HCT116 (cell line): ENCODE data around the gene CACNA1S. TPM values are rescaled to one million over a fixed set of nuclear protein-coding genes. Genes with fewer than 3 reads are reported as not detected.

Source experiments
- ATAC-seq: fragments of 200-7000 bp; cut with Tn5 transposase; 2 replicates; pipeline ENCODE4 v1.9.1; 2020; ENCODE audit warnings: mild to moderate bottlenecking, moderate library complexity
- BruUV-seq: library from RNA; stranded (reverse); fragments of 400-500 nt; replicated peaks from 2 replicates; lab custom pipeline; 2021; lab: Mats Ljungman, UMichigan
- CTCF ChIA-PET: fragments of 300-600 bp; sonication (Branson Sonifier 250); formaldehyde crosslinking; loops from one replicate; lab custom pipeline; 2021; ENCODE audit warnings: antibody characterized with exemption; lab: Charles Lee
- POLR2A ChIA-PET: fragments of 300-600, 350-600 bp; sonication (Branson Sonifier 250); formaldehyde crosslinking; loops from one replicate; lab custom pipeline; 2021; ENCODE audit warnings: antibody characterized with exemption; lab: Charles Lee
- RAD21 ChIA-PET, 2 experiments: fragments of 300-600 bp; sonication (Branson Sonifier 250); formaldehyde crosslinking; loops; one replicate each; lab custom pipeline; 2023; ENCODE audit warnings: low total read pairs in 2 of 2; ENCODE audit not compliant: uncharacterized antibody in 2 of 2, unreplicated experiment in 2 of 2, low non-redundant PET in 1 of 2; lab: Charles Lee
- DNase-seq: peaks from one replicate; pipeline ENCODE4 v3.0.0-alpha.2; 2010; ENCODE audit warnings: low read depth, low spot score
- H2AFZ ChIP-seq: fragments of 200-600 bp; shearing (Covaris generic), sonication (generic); 2 replicates; pipeline ENCODE4 v1.6.1; 2017; ENCODE audit warnings: low read depth, mixed run types, mixed read lengths, antibody characterized with exemption, low read length; ENCODE audit not compliant: poor library complexity, severe bottlenecking
- H3K27ac ChIP-seq: 2 replicates; pipeline ENCODE4 v1.5.1; 2012; ENCODE audit warnings: low read depth, low read length
- H3K27me3 ChIP-seq: fragments of 200-600 bp; sonication (generic); 2 replicates; pipeline ENCODE4 v1.6.1; 2016; ENCODE audit warnings: mixed run types, low read length, mixed read lengths; ENCODE audit not compliant: insufficient read depth
- H3K36me3 ChIP-seq, 2 experiments: fragments of 200-500 bp in 1 of 2; fragments of 200-600 bp in 1 of 2; sonication (Bioruptor generic) in 1 of 2; sonication (generic) in 1 of 2; 2 replicates each; pipeline versions ENCODE4 v1.5.1 to v1.6.1; 2014 to 2016; ENCODE audit warnings: low read length in 2 of 2, inconsistent platforms in 1 of 2, mixed read lengths in 1 of 2, mixed run types in 1 of 2; ENCODE audit not compliant: insufficient read depth in 2 of 2, control insufficient read depth in 1 of 2
- H3K4me1 ChIP-seq, 2 experiments: fragments of 200-600 bp in 1 of 2; sonication (generic) in 1 of 2; 2 replicates each; pipeline versions ENCODE4 v1.5.1 to v1.6.1; 2012 to 2017; ENCODE audit warnings: low read length in 2 of 2, inconsistent platforms in 1 of 2, mild to moderate bottlenecking in 1 of 2, mixed read lengths in 1 of 2, mixed run types in 1 of 2, moderate library complexity in 1 of 2; ENCODE audit not compliant: insufficient read depth in 2 of 2, control insufficient read depth in 1 of 2
- H3K4me2 ChIP-seq: fragments of 200-600 bp; sonication (generic); 2 replicates; pipeline ENCODE4 v1.6.1; 2017; ENCODE audit warnings: mixed run types, low read length, mixed read lengths
- H3K4me3 ChIP-seq, 2 experiments: fragments of 200-600 bp in 1 of 2; sonication (generic) in 1 of 2; replicated peaks in 1 of 2; 2 replicates each; pipeline ENCODE4 v1.5.1; 2011 to 2016; ENCODE audit warnings: low read length in 2 of 2, control low read depth in 1 of 2, low read depth in 1 of 2, mild to moderate bottlenecking in 1 of 2, mixed read lengths in 1 of 2, mixed run types in 1 of 2
- H3K79me2 ChIP-seq: fragments of 200-600 bp; sonication (generic); 2 replicates; pipeline ENCODE4 v1.6.1; 2017; ENCODE audit warnings: mild to moderate bottlenecking, mixed run types, low read length, moderate library complexity, mixed read lengths; ENCODE audit not compliant: insufficient read depth
- H3K9ac ChIP-seq: fragments of 200-600 bp; sonication (generic); 2 replicates; pipeline ENCODE4 v1.6.1; 2016; ENCODE audit warnings: low read length, mixed read lengths
- H3K9me2 ChIP-seq: fragments of 200-600 bp; sonication (generic), shearing (Covaris generic); 2 replicates; pipeline ENCODE4 v1.6.1; 2017; ENCODE audit warnings: mixed run types, mild to moderate bottlenecking, moderate library complexity; ENCODE audit not compliant: insufficient read depth
- H3K9me3 ChIP-seq, 2 experiments: fragments of 200-500 bp in 1 of 2; fragments of 200-600 bp in 1 of 2; sonication (Bioruptor generic) in 1 of 2; sonication (generic) in 1 of 2; 2 replicates each; pipeline ENCODE4 v1.6.1; 2014 to 2017; ENCODE audit warnings: low read length in 2 of 2, mixed read lengths in 2 of 2, inconsistent platforms in 1 of 2, low read depth in 1 of 2, mild to moderate bottlenecking in 1 of 2, mixed run types in 1 of 2, moderate library complexity in 1 of 2; ENCODE audit not compliant: control insufficient read depth in 1 of 2, insufficient read depth in 1 of 2
- H4K20me1 ChIP-seq: fragments of 200-600 bp; sonication (generic), shearing (Covaris generic); 2 replicates; pipeline ENCODE4 v1.6.1; 2017; ENCODE audit warnings: mixed run types, mild to moderate bottlenecking, moderate library complexity; ENCODE audit not compliant: insufficient read depth
- CEBPB ChIP-seq: IDR thresholded peaks from 2 replicates; pipeline ENCODE4 v1.6.1; 2012; ENCODE audit warnings: low read depth
- CTCF ChIP-seq, 3 experiments: fragments of 200-600 bp in 1 of 3; sonication (generic) in 1 of 3; IDR thresholded peaks in 2 of 3; conservative IDR thresholded peaks in 1 of 3; 2 replicates each; pipeline ENCODE4 v1.5.1; 2012 to 2017; ENCODE audit warnings: low read depth in 2 of 3, low read length in 2 of 3, antibody characterized with exemption in 1 of 3, borderline replicate concordance in 1 of 3, control low read depth in 1 of 3, mild to moderate bottlenecking in 1 of 3, mixed read lengths in 1 of 3, mixed run types in 1 of 3, moderate library complexity in 1 of 3; ENCODE audit not compliant: insufficient read depth in 1 of 3
- EGR1 ChIP-seq: IDR thresholded peaks from 2 replicates; pipeline ENCODE4 v1.6.1; 2012; ENCODE audit warnings: low read depth
- ELF1 ChIP-seq: IDR thresholded peaks from 2 replicates; pipeline ENCODE4 v1.6.1; 2012; ENCODE audit warnings: low read depth, borderline replicate concordance
- EZH2 ChIP-seq: fragments of 200-600 bp; sonication (generic); IDR thresholded peaks from 2 replicates; pipeline ENCODE4 v1.6.1; 2017; ENCODE audit warnings: antibody characterized with exemption, mixed run types
- EZH2phosphoT487 ChIP-seq: fragments of 200-600 bp; IDR thresholded peaks from 2 replicates; pipeline ENCODE4 v1.6.1; 2018; ENCODE audit warnings: antibody characterized with exemption, borderline replicate concordance
- JUND ChIP-seq: IDR thresholded peaks from 2 replicates; pipeline ENCODE4 v1.6.1; 2012
- POLR2A ChIP-seq: IDR thresholded peaks from 2 replicates; pipeline ENCODE4 v1.7.0; 2011; ENCODE audit warnings: borderline replicate concordance; ENCODE audit not compliant: insufficient read depth, insufficient read length; ENCODE audit errors: extremely low read depth
- POLR2AphosphoS5 ChIP-seq: IDR thresholded peaks from 2 replicates; pipeline ENCODE4 v1.6.1; 2011; ENCODE audit warnings: mild to moderate bottlenecking, low read depth, low read length, moderate library complexity
- RAD21 ChIP-seq: IDR thresholded peaks from 2 replicates; pipeline ENCODE4 v1.6.1; 2012; ENCODE audit warnings: low read depth, mild to moderate bottlenecking
- SIN3A ChIP-seq: IDR thresholded peaks from 2 replicates; pipeline ENCODE4 v1.6.1; 2012; ENCODE audit warnings: low read depth
- SP1 ChIP-seq: IDR thresholded peaks from 2 replicates; pipeline ENCODE4 v1.6.1; 2012; ENCODE audit warnings: low read depth
- SRF ChIP-seq: IDR thresholded peaks from 2 replicates; pipeline ENCODE4 v1.6.1; 2012; ENCODE audit warnings: low read depth
- TCF7L2 ChIP-seq: IDR thresholded peaks from 2 replicates; pipeline ENCODE4 v1.7.0; 2011; ENCODE audit warnings: borderline replicate concordance, inconsistent platforms; ENCODE audit not compliant: insufficient read depth, insufficient read length; ENCODE audit errors: extremely low read depth
- ZBTB33 ChIP-seq: IDR thresholded peaks from 2 replicates; pipeline ENCODE4 v1.6.1; 2011; ENCODE audit warnings: mild to moderate bottlenecking, low read length, moderate library complexity; ENCODE audit not compliant: insufficient replicate concordance; ENCODE audit errors: extremely low read depth
- ZFX ChIP-seq: fragments of 450-650 bp; IDR thresholded peaks from 2 replicates; pipeline ENCODE4 v1.6.1; 2017
- intact Hi-C: fragments of 100-400 bp; cut with micrococcal nuclease; formaldehyde crosslinking; loops from 2 replicates; pipeline ENCODE4 v1.10.0; 2022
- total RNA-seq: library from RNA; stranded (reverse); gene quantifications from one replicate; pipeline ENCODE4 v1.2.1, GENCODE V29; 2021; ENCODE audit not compliant: unreplicated experiment
- TF ChIP-seq, protein P1 (sequence below): IDR thresholded peaks from 2 replicates; pipeline ENCODE4 v1.6.1; 2012
- TF ChIP-seq, protein P2 (sequence below): IDR thresholded peaks from 2 replicates; pipeline ENCODE4 v1.6.1; 2012; ENCODE audit warnings: low read depth

CACNA1S gene
- total RNA-seq, 1 experiment from 2014 or later, result not detected

DNA sequence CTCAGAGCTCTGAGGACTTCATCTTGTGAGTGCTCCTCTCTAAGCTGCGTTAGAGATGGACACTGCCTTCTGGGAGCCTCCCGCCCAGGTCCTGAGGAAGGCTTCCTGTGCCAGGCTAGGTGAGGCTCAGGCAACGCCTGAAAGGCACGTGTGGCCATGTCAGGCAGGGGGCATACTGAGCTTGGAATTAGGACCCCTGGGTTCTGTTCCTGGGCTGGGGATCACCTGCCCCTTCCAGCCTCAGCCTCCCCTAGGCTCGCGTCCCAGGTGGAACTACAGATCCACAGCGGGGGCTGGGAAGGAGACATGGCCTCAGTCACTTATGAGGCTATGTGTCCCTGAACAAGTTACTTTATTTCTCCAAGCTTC is 24.8 kb upstream of the CACNA1S start:
- TF ChIP-seq ZFX (no peak), TCF7L2 (no peak), SRF (no peak), EZH2 (no peak), RAD21 (no peak), ELF1 (no peak), POLR2AphosphoS5 (no peak), EZH2phosphoT487 (no peak), POLR2A (no peak), ZBTB33 (no peak), SIN3A (no peak), JUND (no peak), EGR1 (no peak), CTCF (IDR thresholded peaks at IDR 0.05 in 2 of 3, conservative IDR thresholded peaks at IDR 0.05 in 1 of 3; ENCODE audit: borderline replicate concordance in 1 of 3, insufficient read depth in 1 of 3, low read depth in 2 of 3, low read length in 2 of 3) (no peak), CEBPB (no peak), SP1 (no peak)
- TF ChIP-seq, protein P1, sequence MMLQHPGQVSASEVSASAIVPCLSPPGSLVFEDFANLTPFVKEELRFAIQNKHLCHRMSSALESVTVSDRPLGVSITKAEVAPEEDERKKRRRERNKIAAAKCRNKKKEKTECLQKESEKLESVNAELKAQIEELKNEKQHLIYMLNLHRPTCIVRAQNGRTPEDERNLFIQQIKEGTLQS, result no peak
- TF ChIP-seq, protein P2, sequence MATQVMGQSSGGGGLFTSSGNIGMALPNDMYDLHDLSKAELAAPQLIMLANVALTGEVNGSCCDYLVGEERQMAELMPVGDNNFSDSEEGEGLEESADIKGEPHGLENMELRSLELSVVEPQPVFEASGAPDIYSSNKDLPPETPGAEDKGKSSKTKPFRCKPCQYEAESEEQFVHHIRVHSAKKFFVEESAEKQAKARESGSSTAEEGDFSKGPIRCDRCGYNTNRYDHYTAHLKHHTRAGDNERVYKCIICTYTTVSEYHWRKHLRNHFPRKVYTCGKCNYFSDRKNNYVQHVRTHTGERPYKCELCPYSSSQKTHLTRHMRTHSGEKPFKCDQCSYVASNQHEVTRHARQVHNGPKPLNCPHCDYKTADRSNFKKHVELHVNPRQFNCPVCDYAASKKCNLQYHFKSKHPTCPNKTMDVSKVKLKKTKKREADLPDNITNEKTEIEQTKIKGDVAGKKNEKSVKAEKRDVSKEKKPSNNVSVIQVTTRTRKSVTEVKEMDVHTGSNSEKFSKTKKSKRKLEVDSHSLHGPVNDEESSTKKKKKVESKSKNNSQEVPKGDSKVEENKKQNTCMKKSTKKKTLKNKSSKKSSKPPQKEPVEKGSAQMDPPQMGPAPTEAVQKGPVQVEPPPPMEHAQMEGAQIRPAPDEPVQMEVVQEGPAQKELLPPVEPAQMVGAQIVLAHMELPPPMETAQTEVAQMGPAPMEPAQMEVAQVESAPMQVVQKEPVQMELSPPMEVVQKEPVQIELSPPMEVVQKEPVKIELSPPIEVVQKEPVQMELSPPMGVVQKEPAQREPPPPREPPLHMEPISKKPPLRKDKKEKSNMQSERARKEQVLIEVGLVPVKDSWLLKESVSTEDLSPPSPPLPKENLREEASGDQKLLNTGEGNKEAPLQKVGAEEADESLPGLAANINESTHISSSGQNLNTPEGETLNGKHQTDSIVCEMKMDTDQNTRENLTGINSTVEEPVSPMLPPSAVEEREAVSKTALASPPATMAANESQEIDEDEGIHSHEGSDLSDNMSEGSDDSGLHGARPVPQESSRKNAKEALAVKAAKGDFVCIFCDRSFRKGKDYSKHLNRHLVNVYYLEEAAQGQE, result no peak
- H3K9ac ChIP-seq, result no peak overlapping the region
- BruUV-seq, result no TSS peak
- ChIA-PET RAD21 (no interaction called here), CTCF (interaction anchor here (1.0 kb wide), 1 partner anchor 18 kb away, joined by 4 read pairs; no protein-coding TSS in a partner anchor), POLR2A (no interaction called here)
- no peaks in the 10 kb centered on the region for H4K20me1 ChIP-seq
- no peaks in the 10 kb centered on the region for H3K27me3 ChIP-seq
- peaks cover 7 to 9% of the 10 kb centered on the region in 2 experiments; a peak in 2 of 4 replicates for H3K36me3 ChIP-seq
- H3K4me3 ChIP-seq, result no peak overlapping the region
- intact Hi-C loops, result no loop called here
- H2AFZ ChIP-seq, result no peak overlapping the region
- no peak for DNase-seq
- ATAC-seq, result no peak
- H3K9me3 ChIP-seq, result no peaks in the 10 kb centered on the region
- no peaks in the 10 kb centered on the region for H3K4me1 ChIP-seq
- no peak overlapping the region for H3K4me2 ChIP-seq
- no peaks in the 10 kb centered on the region for H3K9me2 ChIP-seq
- H3K79me2 ChIP-seq, result no peaks in the 10 kb centered on the region
- no peak overlapping the region for H3K27ac ChIP-seq
